Fibroblast of lung (primary cell): ENCODE results near the gene PCDH12. TPM values are rescaled to one million over a fixed set of nuclear protein-coding genes. Genes with fewer than 3 reads are reported as not detected.

Source experiments
- DNase-seq, 2 donors: peaks; one replicate each; pipeline versions ENCODE4 v3.0.0 to v3.0.0-alpha.2; 2010; ENCODE audit warnings: low read depth in 2 of 2
- H2AFZ ChIP-seq: 2 replicates; pipeline ENCODE4 v1.5.1; 2012; ENCODE audit warnings: low read length, control low read depth, inconsistent platforms
- H3K27ac ChIP-seq: 2 replicates; pipeline ENCODE4 v1.5.1; 2011; ENCODE audit warnings: low read length, control low read depth; ENCODE audit not compliant: insufficient read depth
- H3K27me3 ChIP-seq: 2 replicates; pipeline ENCODE4 v1.5.1; 2011; ENCODE audit warnings: mild to moderate bottlenecking, low read length; ENCODE audit not compliant: control insufficient read depth, insufficient read depth
- H3K36me3 ChIP-seq: 2 replicates; pipeline ENCODE4 v1.5.1; 2011; ENCODE audit warnings: low read length; ENCODE audit not compliant: control insufficient read depth, insufficient read depth
- H3K4me1 ChIP-seq: 2 replicates; pipeline ENCODE4 v1.5.1; 2011; ENCODE audit warnings: low read length; ENCODE audit not compliant: control insufficient read depth, insufficient read depth; ENCODE audit errors: extremely low read depth
- H3K4me2 ChIP-seq: 2 replicates; pipeline ENCODE4 v1.5.1; 2011; ENCODE audit warnings: low read length, control low read depth; ENCODE audit not compliant: insufficient read depth; ENCODE audit errors: extremely low read depth
- H3K4me3 ChIP-seq, 4 experiments: fragments of 200-600 bp in 1 of 4; sonication (generic) in 1 of 4; replicated peaks in 1 of 4; 2 replicates each; pipeline ENCODE4 v1.5.1; 2011 to 2016; ENCODE audit warnings: low read length in 4 of 4, low read depth in 3 of 4, mild to moderate bottlenecking in 3 of 4, control low read depth in 2 of 4, inconsistent platforms in 1 of 4, mixed read lengths in 1 of 4; ENCODE audit not compliant: insufficient read depth in 1 of 4; ENCODE audit errors: control extremely low read depth in 1 of 4
- H3K79me2 ChIP-seq: 2 replicates; pipeline ENCODE4 v1.5.1; 2012; ENCODE audit warnings: mild to moderate bottlenecking, low read length, inconsistent platforms; ENCODE audit not compliant: control insufficient read depth, insufficient read depth
- H3K9ac ChIP-seq: 2 replicates; pipeline ENCODE4 v1.5.1; 2011; ENCODE audit warnings: mild to moderate bottlenecking, low read length, control low read depth; ENCODE audit not compliant: insufficient read depth
- H3K9me3 ChIP-seq: 2 replicates; pipeline ENCODE4 v1.5.1; 2012; ENCODE audit warnings: low read depth, low read length; ENCODE audit not compliant: control insufficient read depth, insufficient read depth
- H4K20me1 ChIP-seq: 2 replicates; pipeline ENCODE4 v1.5.1; 2011; ENCODE audit warnings: low read length; ENCODE audit not compliant: control insufficient read depth, insufficient read depth; ENCODE audit errors: extremely low read depth
- EZH2 ChIP-seq: IDR thresholded peaks from 2 replicates; pipeline ENCODE4 v1.5.1; 2012; ENCODE audit warnings: low read length, control low read depth, mild to moderate bottlenecking; ENCODE audit errors: missing control alignments
- polyA plus RNA-seq, 2 donors: library from polyadenylated mRNA; depleted of rRNA in 1 of 2; stranded (reverse) in 1 of 2; unstranded in 1 of 2; fragments of >200 nt; gene quantifications; 2 replicates each; pipeline ENCODE4 v1.2.1, GENCODE V29; 2011 to 2012; ENCODE audit warnings: missing spikeins in 1 of 2
- total RNA-seq: library from RNA; depleted of rRNA; stranded (reverse); fragments of >200 nt; gene quantifications from 2 replicates; pipeline ENCODE4 v1.2.1, GENCODE V29; 2014
- TF ChIP-seq, protein P1 (sequence below), 2 donors: IDR thresholded peaks in 1 of 2; conservative IDR thresholded peaks in 1 of 2; 1 replicate in 1 of 2; 2 replicates in 1 of 2; pipeline ENCODE4 v1.5.1; 2011 to 2012; ENCODE audit warnings: low read length in 2 of 2, control low read depth in 1 of 2, inconsistent platforms in 1 of 2, low read depth in 1 of 2, mild to moderate bottlenecking in 1 of 2

Gene PCDH12
- total and polyA plus RNA-seq, 2 donors (not counting 1 experiment from before 2014, with no cell fraction given), result under 0.01 to 0.02 TPM

GRCh38 chr5:141965071-141965470, 7.1 kb upstream of the PCDH12 start:
- Histone ChIP-seq H3K79me2 (peaks cover 8% of the 10 kb centered on the region), H3K27me3 (no peaks in the 10 kb centered on the region), H4K20me1 (no peaks in the 10 kb centered on the region), H3K27ac (no peak overlapping the region), H3K36me3 (no peaks in the 10 kb centered on the region), H3K9me3 (no peaks in the 10 kb centered on the region), H3K4me1 (no peaks in the 10 kb centered on the region), H2AFZ (no peak overlapping the region), H3K9ac (no peak overlapping the region), H3K4me2 (no peak overlapping the region), H3K4me3 (no peak overlapping the region)
- no peak for DNase-seq
- TF ChIP-seq, protein P1, sequence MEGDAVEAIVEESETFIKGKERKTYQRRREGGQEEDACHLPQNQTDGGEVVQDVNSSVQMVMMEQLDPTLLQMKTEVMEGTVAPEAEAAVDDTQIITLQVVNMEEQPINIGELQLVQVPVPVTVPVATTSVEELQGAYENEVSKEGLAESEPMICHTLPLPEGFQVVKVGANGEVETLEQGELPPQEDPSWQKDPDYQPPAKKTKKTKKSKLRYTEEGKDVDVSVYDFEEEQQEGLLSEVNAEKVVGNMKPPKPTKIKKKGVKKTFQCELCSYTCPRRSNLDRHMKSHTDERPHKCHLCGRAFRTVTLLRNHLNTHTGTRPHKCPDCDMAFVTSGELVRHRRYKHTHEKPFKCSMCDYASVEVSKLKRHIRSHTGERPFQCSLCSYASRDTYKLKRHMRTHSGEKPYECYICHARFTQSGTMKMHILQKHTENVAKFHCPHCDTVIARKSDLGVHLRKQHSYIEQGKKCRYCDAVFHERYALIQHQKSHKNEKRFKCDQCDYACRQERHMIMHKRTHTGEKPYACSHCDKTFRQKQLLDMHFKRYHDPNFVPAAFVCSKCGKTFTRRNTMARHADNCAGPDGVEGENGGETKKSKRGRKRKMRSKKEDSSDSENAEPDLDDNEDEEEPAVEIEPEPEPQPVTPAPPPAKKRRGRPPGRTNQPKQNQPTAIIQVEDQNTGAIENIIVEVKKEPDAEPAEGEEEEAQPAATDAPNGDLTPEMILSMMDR (conservative IDR thresholded peaks at IDR 0.05 in 1 of 2, IDR thresholded peaks at IDR 0.05 in 1 of 2; ENCODE audit: low read depth in 1 of 2, low read length in 2 of 2), result no peak
- no peak for TF ChIP-seq EZH2

DNA sequence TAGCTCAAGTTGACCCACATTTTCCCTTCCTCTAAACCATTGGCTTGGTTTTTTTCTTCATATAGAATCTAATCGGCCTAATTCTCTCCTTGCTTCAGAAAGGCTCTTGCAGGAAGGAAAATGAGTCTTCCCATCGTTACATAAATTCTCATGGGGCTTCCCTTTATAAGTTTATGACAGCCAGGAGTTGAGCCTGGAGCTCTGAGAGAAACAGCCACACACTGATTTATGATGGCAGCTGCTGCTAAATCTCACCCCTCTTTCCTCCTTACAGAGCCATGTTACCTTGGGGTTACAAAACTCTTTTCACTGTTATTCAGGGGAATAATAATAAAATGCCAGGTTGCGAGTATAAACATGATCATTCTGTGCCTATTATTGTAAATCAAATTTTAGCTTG, 5.7 kb upstream of the PCDH12 start:
- no peak overlapping the region for H2AFZ ChIP-seq
- H3K79me2 ChIP-seq, result no peaks in the 10 kb centered on the region
- H3K27ac ChIP-seq, result no peak overlapping the region
- no peak overlapping the region for H3K4me3 ChIP-seq
- no peaks in the 10 kb centered on the region for H3K9me3 ChIP-seq
- no peak for TF ChIP-seq EZH2
- TF ChIP-seq, protein P1 (conservative IDR thresholded peaks at IDR 0.05 in 1 of 2, IDR thresholded peaks at IDR 0.05 in 1 of 2; ENCODE audit: low read depth in 1 of 2, low read length in 2 of 2), result no peak
- no peak for DNase-seq
- no peak overlapping the region for H3K9ac ChIP-seq
- H3K27me3 ChIP-seq, result no peaks in the 10 kb centered on the region
- no peaks in the 10 kb centered on the region for H4K20me1 ChIP-seq
- H3K36me3 ChIP-seq, result no peaks in the 10 kb centered on the region
- no peaks in the 10 kb centered on the region for H3K4me1 ChIP-seq
- no peak overlapping the region for H3K4me2 ChIP-seq

DNA sequence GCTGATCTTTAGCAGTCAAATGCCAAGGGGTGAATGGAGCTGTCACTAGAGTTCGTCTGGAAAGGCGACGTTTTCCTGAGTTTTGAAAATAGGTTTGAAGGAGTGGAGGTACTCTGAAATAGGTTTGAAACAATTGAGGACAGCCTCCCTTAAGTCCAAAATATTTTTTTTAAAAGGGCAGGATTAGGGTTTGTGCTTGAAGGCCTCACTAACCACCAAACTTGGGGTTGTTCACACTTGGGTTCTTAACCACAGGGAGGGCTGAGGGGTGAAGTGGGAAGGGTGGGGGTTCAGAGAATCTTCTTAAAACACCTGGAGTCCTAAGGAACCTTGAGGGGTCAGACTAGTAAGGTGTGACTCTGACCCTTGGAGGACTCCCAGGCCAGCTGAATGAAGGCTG, 3.5 kb upstream of the PCDH12 start:
- Histone ChIP-seq H3K4me2 (no peak overlapping the region), H3K27ac (no peak overlapping the region), H3K4me1 (no peaks in the 10 kb centered on the region), H3K9me3 (no peaks in the 10 kb centered on the region), H4K20me1 (no peaks in the 10 kb centered on the region), H3K36me3 (no peaks in the 10 kb centered on the region), H3K4me3 (no peak overlapping the region), H2AFZ (no peak overlapping the region), H3K9ac (no peak overlapping the region), H3K27me3 (peaks cover 3% of the 10 kb centered on the region), H3K79me2 (no peaks in the 10 kb centered on the region)
- TF ChIP-seq EZH2, result no peak
- TF ChIP-seq, protein P1 (conservative IDR thresholded peaks at IDR 0.05 in 1 of 2, IDR thresholded peaks at IDR 0.05 in 1 of 2; ENCODE audit: low read depth in 1 of 2, low read length in 2 of 2), result no peak
- DNase-seq, result no peak
